ENCODE data around the gene SLC26A1. TPM values are rescaled to one million over a fixed set of nuclear protein-coding genes. Genes with fewer than 3 reads are reported as not detected.

SLC26A1 gene
- total RNA-seq, 1 donor from 2014 or later, result 0.24 TPM

GRCh38 chr4:1030031-1030430 is 36.8 kb upstream of the SLC26A1 start:
- no peak for DNase-seq (ENCODE audit: low read depth)

GRCh38 chr4:1029529-1029928 is 36.3 kb upstream of the SLC26A1 start:
- DNase-seq (ENCODE audit: low read depth), result peak; percentile 17

DNA sequence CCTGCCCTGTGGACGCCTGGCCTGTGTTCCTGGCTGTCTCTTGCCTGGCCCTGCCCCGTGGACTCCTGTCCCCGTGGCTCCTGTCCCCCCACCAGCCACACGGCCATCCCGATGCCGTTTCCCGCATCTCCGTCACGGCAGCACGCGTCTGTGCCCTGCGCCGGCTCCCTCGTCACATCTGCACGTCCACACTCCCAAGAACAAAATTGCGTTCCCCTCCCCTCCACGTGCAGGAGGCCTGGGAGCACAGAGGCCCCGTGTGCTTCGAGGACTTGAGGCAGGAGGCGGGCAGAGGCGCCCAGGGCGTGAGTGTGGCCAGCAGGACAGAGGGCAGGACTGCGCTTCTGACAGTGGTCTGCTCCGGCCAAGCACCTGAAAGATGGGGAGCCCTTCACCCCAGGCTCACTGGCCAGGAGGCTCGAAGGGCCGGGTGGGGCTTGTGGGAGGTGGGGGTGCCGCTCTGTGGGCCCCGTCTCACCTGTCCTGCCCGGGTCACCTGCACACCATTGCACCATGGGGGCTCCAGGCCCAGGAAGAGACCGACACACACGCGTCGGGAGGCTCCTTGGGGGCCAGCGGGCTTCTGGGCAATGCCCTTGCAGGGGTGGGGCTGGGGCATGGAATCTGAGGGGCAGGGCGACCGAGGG is 35.5 kb upstream of the SLC26A1 start:
- DNase-seq (ENCODE audit: low read depth), result no peak

DNA sequence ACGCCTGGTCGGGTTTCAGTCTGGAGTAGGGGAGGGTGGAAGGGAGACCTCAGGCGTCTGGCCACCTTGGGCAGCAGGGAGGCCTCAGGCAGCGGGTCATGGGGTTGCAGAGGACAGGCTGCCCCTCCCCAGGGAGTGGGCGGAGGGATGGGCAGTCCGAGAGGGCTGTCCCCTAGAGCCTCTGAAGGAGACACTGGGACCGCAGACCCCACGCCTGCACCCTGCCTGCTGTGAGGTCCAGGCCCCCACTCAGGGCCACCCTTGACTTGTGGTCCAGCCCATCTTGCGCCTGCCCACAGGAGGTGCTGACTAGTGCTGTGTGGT is 34.7 kb upstream of the SLC26A1 start:
- DNase-seq (ENCODE audit: low read depth), result no peak

GRCh38 chr4:1027219-1027914 is 34.2 kb upstream of the SLC26A1 start:
- DNase-seq (ENCODE audit: low read depth), result no peak

DNA sequence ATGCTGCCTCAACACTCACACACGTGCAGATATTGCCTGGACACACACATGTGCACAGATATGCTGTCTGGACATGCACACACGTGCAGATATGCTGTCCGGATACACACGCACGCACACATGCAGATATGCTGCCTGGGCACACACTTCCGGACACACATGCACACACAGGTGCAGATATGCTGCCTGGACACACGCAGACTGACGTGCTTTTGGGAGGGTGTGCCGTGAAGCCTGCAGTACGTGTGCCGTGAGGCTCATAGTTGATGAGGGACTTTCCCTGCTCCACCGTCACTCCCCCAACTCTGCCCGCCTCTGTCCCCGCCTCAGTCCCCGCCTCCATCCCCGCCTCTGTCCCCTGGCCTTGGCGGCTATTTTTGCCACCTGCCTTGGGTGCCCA is 32.9 kb upstream of the SLC26A1 start:
- DNase-seq (ENCODE audit: low read depth), result no peak

GRCh38 chr4:1024882-1025545 is 31.8 kb upstream of the SLC26A1 start:
- DNase-seq (ENCODE audit: low read depth), result no peak

GRCh38 chr4:1023895-1024740 is 30.9 kb upstream of the SLC26A1 start:
- DNase-seq (ENCODE audit: low read depth), result no peak

DNA sequence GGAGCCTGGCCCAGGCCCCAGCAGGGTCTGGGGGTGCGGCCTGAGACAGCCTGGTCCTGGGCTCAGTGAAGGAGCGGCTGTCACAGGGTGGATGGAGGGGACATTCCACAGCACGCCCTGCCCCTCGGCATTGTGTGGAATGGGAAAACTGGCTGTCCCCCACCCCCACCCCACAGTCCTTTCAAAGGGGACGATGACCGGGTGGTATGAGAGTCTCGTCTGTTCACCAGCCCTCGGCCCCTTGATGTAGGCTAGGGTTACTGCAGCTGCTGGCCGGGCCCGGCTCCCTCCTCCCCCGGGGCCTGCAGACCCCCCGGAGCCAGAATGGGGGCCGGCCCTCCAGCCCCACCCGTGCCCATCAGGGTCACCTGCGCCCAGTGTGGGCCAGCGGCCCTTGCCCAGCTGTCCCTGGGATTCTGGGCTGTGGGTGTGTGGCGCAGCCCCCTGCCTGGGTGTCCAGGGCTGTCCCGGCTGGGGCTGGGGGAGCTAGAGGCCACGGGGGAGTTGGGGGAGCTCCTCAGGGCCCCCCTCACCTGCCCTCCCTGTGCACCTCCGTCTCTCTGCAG is 30.0 kb upstream of the SLC26A1 start:
- no peak for DNase-seq (ENCODE audit: low read depth)

GRCh38 chr4:1022739-1023066 is 29.5 kb upstream of the SLC26A1 start:
- DNase-seq (ENCODE audit: low read depth), result no peak

GRCh38 chr4:1022051-1022738 is 29.0 kb upstream of the SLC26A1 start:
- no peak for DNase-seq (ENCODE audit: low read depth)

- DNase-seq (ENCODE audit: low read depth), result peak; percentile 71
These were observed 28.3 kb upstream of the SLC26A1 start for GRCh38 chr4:1021386-1022050.

DNA sequence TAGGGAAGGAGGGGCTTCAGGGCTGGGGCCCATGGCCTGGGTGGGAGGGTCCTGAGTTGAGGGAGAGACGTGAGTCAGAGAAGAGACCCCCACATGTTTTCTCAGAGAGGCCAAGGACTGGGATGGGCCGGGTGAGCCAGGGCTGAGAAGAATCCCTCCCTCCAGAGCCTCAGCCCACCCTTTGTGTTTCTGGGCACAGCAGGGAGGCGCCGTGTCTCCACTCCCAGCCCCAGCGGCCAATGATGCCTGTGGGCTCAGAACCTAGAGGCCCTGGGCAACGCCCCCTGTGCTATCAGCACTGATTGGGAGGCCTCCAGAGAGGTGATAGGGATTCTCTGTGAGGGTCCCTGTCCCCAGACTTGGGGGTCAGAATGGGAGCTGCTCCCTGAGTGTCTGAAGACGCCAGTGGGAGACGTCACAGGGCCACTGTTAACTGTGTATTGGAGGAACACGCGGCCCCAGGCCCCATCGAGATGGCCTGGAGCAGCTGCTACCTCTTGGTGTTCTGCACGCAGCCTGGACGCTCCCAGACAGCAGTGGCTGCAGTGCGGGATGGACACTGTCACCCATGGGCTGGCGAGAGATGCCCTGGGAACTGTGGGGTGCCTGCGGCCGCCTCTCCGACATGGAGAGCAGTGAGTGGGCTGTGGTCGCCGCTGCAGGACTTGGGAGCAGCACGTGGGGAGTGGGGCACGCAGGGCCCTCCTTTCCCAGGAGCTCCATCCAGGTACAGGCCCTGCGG is 26.7 kb upstream of the SLC26A1 start:
- no peak for DNase-seq (ENCODE audit: low read depth)

- DNase-seq (ENCODE audit: low read depth), result no peak
These were observed 26.1 kb upstream of the SLC26A1 start for GRCh38 chr4:1019320-1019719.

DNA sequence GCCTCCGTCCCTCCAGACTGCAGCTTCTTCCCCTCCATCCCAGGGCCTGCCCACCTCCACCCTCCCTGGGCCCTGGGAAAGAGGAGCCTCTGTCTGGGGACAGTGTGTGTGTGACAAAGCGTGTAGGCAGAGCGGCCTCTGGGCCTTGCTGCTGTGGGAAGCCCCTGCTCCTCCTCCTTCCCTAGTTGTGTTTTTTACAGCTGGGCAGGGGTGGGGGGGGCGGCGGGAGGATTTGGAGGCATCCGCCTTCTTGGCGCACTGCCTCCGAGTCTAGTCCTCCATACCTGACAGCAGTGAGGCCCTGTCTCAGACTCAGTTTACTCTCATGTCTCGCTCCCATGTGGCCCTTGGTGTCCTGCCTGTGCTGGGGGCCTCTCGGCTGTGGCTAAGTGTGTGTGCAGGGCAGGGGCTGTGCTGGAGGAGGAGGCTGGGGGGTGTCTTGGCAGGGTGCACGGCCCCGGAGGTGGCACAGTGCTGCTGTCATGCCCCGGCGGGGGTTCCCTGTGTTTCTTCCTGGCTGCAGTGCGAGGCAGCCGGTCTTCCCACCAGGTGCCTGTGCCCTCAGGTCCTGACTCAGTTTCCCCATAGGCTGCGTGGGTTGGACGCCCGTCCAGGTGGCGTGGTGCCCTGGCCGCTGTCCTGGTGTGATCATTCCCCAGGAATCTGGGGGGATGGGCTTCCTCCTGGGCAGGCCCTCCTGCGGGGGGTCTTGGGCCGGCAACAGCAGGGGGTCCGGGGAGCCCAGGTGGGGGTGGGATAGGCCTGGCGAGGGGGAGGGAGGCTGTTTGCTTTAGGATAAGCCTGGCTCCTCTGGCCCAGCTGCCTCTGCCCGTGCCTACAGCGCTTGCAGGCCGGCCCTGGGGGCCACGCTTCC is 25.2 kb upstream of the SLC26A1 start:
- no peak for DNase-seq (ENCODE audit: low read depth)

GRCh38 chr4:1017706-1018105 is 24.5 kb upstream of the SLC26A1 start:
- no peak for DNase-seq (ENCODE audit: low read depth)

DNA sequence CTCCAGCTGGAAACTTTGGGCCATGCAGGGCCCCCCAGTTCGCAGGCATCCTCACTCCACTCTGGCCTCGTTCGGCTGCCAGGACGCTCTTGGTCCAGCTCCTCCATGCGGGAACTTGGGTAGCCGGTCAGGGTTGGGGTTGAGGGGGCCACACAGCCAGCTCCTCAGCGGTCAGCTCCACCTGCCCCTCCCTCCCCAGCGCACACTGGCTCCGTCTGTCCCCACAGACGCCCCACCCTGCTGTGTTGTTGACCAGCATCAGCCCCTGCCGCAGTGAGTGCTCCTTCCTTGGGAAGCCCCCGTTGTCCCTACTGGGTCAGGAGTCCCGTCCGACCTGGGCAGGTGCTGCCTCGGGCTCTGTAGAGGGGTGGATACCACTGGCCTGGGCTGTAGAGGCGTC is 24.0 kb upstream of the SLC26A1 start:
- no peak for DNase-seq (ENCODE audit: low read depth)

DNA sequence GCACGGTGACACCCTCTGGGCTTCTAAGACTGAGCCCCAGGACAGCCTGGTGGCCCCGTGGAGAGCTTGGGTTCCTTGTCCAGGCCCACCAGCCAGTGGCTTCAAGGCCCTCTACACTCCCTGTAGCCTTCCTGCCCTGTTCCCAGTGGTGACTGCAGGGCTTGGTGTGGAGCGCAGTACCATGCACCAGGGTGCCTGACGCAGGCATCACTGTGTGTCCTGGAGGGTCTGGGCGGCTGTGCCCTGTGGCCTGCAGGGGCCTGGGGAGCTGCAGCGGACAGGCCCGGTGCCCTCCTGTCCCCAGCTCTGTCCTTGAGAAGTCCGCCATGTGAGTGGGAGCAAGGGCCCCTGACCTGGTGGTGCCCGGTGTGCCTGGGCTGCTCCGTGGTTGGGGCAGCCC is 22.5 kb upstream of the SLC26A1 start:
- no peak for DNase-seq (ENCODE audit: low read depth)

GRCh38 chr4:1015179-1015578 is 22.0 kb upstream of the SLC26A1 start:
- DNase-seq (ENCODE audit: low read depth), result no peak

Data from myocyte (in vitro differentiated cells).